Adrenal gland (tissue), 12 donors: Measurements from ENCODE around the gene AMFR. TPM values are rescaled to one million over a fixed set of nuclear protein-coding genes. Genes with fewer than 3 reads are reported as not detected.

Experiments used
- DNase-seq, 7 donors: peaks; one replicate each; pipeline ENCODE4 v3.0.0-alpha.2; 2019 to 2020
- H3K27ac ChIP-seq, 5 donors: fragments of 200-600 bp; sonication (generic) in 4 of 5; 1 replicate in 3 of 5; 2 replicates in 2 of 5; pipeline versions ENCODE4 v1.5.1 to v1.8.0; 2016 to 2020; ENCODE audit warnings: mild to moderate bottlenecking in 1 of 5
- H3K27me3 ChIP-seq: fragments of 200-600 bp; 2 replicates; pipeline ENCODE4 v1.8.0; 2021
- H3K36me3 ChIP-seq, 2 donors: fragments of 200-600 bp; replicated peaks in 1 of 2; 1 replicate in 1 of 2; 2 replicates in 1 of 2; pipeline versions ENCODE4 v1.5.1 to v1.8.0; 2018 to 2022
- H3K4me1 ChIP-seq, 2 donors: fragments of 200-600 bp; replicated peaks in 1 of 2; 1 replicate in 1 of 2; 2 replicates in 1 of 2; pipeline versions ENCODE4 v1.5.1 to v1.8.0; 2018 to 2021
- H3K4me3 ChIP-seq, 4 donors: fragments of 200-600 bp; sonication (generic) in 3 of 4; one replicate each; pipeline ENCODE4 v1.5.1; 2016 to 2018
- H3K9me3 ChIP-seq, 3 donors: fragments of 200-600 bp; sonication (generic) in 1 of 3; replicated peaks in 1 of 3; 1 replicate in 2 of 3; 2 replicates in 1 of 3; pipeline versions ENCODE4 v1.5.1 to v1.8.0; 2016 to 2021
- CTCF ChIP-seq, 6 experiments: fragments of 450-650 bp in 4 of 6; fragments of 200-600 bp in 2 of 6; sonication (generic) in 1 of 6; IDR thresholded peaks; 1 replicate in 5 of 6; 2 replicates in 1 of 6; pipeline versions ENCODE4 v1.5.1 to v1.8.0; 2016 to 2021; ENCODE audit warnings: antibody characterized with exemption in 6 of 6, mild to moderate bottlenecking in 2 of 6, moderate library complexity in 1 of 6
- POLR2A ChIP-seq, 2 donors: fragments of 450-650 bp; IDR thresholded peaks; one replicate each; pipeline ENCODE4 v1.6.1; 2017; ENCODE audit warnings: antibody characterized with exemption in 2 of 2, mild to moderate bottlenecking in 2 of 2, moderate library complexity in 1 of 2
- WGBS, 4 donors: extraction: QIAGEN DNeasy Blood & Tissue Kit in 2 of 4; methylation state at CpG; one replicate each; pipeline versions ENCODE4 v1.1.5 to v1.1.7; 2013 to 2017; 5-methylcytosine and 5-hydroxymethylcytosine counted together
- intact Hi-C, 2 donors: fragments of 100-400 bp; cut with DNase I; formaldehyde crosslinking; loops; one replicate each; pipeline versions ENCODE4 v1.14.1 to v1.15.0; 2022 to 2023
- polyA plus RNA-seq, 3 donors: library from polyadenylated mRNA; stranded (reverse); fragments of 200-250 nt in 2 of 3; fragments of 350-450 nt in 1 of 3; fragmentation: Illumina TruSeq in 1 of 3; extraction: RNeasy Lipid Tissue Mini Kit (QIAGEN cat#74804) in 1 of 3; gene quantifications; one replicate each; pipeline ENCODE4 v1.2.3, GENCODE V29; 2013 to 2014
- total RNA-seq, 9 donors: library from RNA; depleted of rRNA in 4 of 9; stranded (reverse); fragments of >200 nt in 4 of 9; fragments of 120-200 nt in 1 of 9; fragmentation: NEBNext Ultra II Directional in 1 of 9; extraction: Animal tissue kit (Norgen Biotek cat#: 25700) in 1 of 9; gene quantifications; one replicate each; pipeline versions ENCODE4 v1.1.0 to v1.2.4, GENCODE V29; 2013 to 2023
- donor health status: healthy with polysubstance abuse.
- donor health status: Bipolar disorder and iron deficiency.
- donor health status: DM: yes; HTN: yes; CAD: no.
- donor health status: DM: no; HTN: no; CAD: no.
- donor health status: DM: no; HTN: no; CAD: no.
- donor health status: DM: yes; HTN: yes; CAD: no.

AMFR gene
- total and polyA plus RNA-seq, 12 donors: 40.3 to 346 (median 206) TPM

GRCh38 chr16:56450986-56451752 lies 25.8 kb upstream of the AMFR start, which contains the start of the genes NUDT21 and OGFOD1:
Gene NUDT21 (minus strand): TSS chr16:56451332. CDS start chr16:56451202, 130 bp downstream.
Gene OGFOD1 (plus strand): TSS chr16:56451554. CDS start chr16:56451613, 59 bp downstream.
- no peaks in the 10 kb centered on the region for H3K9me3 ChIP-seq
- H3K36me3 ChIP-seq: peaks cover 0 to 25% of the 10 kb centered on the region in 2 donors
- TF ChIP-seq POLR2A (IDR thresholded peaks at IDR 0.05) (peak; percentile 48 to 87), CTCF (IDR thresholded peaks at IDR 0.05) (peak in 4 of 6 experiments; percentile 8 to 26 (median 11))
- 0% methylated on average over 27 to 56 of the region's 56 CpGs for whole genome bisulfite sequencing, 4 donors
- peaks cover 15 to 40% of the 10 kb centered on the region in 2 donors for H3K4me1 ChIP-seq
- H3K4me3 ChIP-seq: peak within 1 kb of the TSS; percentile 62 to 98 (median 89)
- intact Hi-C loops: no loop called here
- no peaks in the 10 kb centered on the region for H3K27me3 ChIP-seq
- peak; percentile 93 to 98 (median 98) for DNase-seq
- peak within 1 kb of the TSS; percentile 76 to 93 (median 88) for H3K27ac ChIP-seq

GRCh38 chr16:56450275-56450985 lies 25.1 kb upstream of the AMFR start:
- no peak for DNase-seq
- peaks cover 0 to 18% of the 10 kb centered on the region in 2 donors for H3K36me3 ChIP-seq
- 5 to 6% (median 6%) methylated on average over 18 of the region's 18 CpGs for WGBS, 4 donors
- H3K4me1 ChIP-seq: peaks cover 15 to 40% of the 10 kb centered on the region in 2 donors
- H3K27me3 ChIP-seq: no peaks in the 10 kb centered on the region
- H3K4me3 ChIP-seq: peak overlapping the region; percentile 20 to 98 (median 89)
- TF ChIP-seq POLR2A (IDR thresholded peaks at IDR 0.05) (no peak), CTCF (IDR thresholded peaks at IDR 0.05) (no peak)
- peak overlapping the region; percentile 23 to 93 (median 88) for H3K27ac ChIP-seq
- no peaks in the 10 kb centered on the region for H3K9me3 ChIP-seq
- intact Hi-C loops: no loop called here

GRCh38 chr16:56448005-56448404 lies 22.7 kb upstream of the AMFR start:
- Histone ChIP-seq H3K36me3 (peaks cover 0 to 12% of the 10 kb centered on the region in 2 donors), H3K27me3 (no peaks in the 10 kb centered on the region), H3K27ac (no peak overlapping the region), H3K9me3 (no peaks in the 10 kb centered on the region), H3K4me1 (peaks cover 15 to 37% of the 10 kb centered on the region in 2 donors), H3K4me3 (no peak overlapping the region)
- TF ChIP-seq CTCF (IDR thresholded peaks at IDR 0.05) (no peak), POLR2A (IDR thresholded peaks at IDR 0.05) (no peak)
- intact Hi-C loops: no loop called here
- no peak for DNase-seq

GRCh38 chr16:56447286-56447685 lies 21.9 kb upstream of the AMFR start:
- intact Hi-C loops: no loop called here
- Histone ChIP-seq H3K9me3 (no peaks in the 10 kb centered on the region), H3K4me1 (peaks cover 11 to 30% of the 10 kb centered on the region in 2 donors), H3K36me3 (peaks cover 0 to 16% of the 10 kb centered on the region in 2 donors), H3K27ac (no peak overlapping the region), H3K4me3 (no peak overlapping the region), H3K27me3 (no peaks in the 10 kb centered on the region)
- no peak for DNase-seq
- no peak for TF ChIP-seq POLR2A (IDR thresholded peaks at IDR 0.05)
- TF ChIP-seq CTCF (IDR thresholded peaks at IDR 0.05): no peak
- WGBS, 4 donors: 38 to 93% (median 63%) methylated on average over 2 of the region's 2 CpGs
